ENCODE data around the gene PATJ. TPM values are rescaled to one million over a fixed set of nuclear protein-coding genes. Genes with fewer than 3 reads are reported as not detected.
"Not testable (repeated sequence)": the region's sequence is repeated elsewhere in the genome, so short reads cannot be mapped to it uniquely, and the experiment has no call there.

Gene PATJ
- total RNA-seq, 1 experiment from 2014 or later, result 47.3 TPM

- Mint-ChIP-seq H3K4me3 (no peak overlapping the region), H3K27me3 (ENCODE audit: low read depth) (no peaks in the 10 kb centered on the region), H3K9me3 (peaks cover 6 to 8% of the 10 kb centered on the region in 2 experiments), H3K36me3 (ENCODE audit: insufficient read depth in 1 of 3, low read depth in 3 of 3) (peaks cover 20 to 49% (median 31%) of the 10 kb centered on the region in 3 experiments), H3K4me1 (peaks cover 7 to 8% of the 10 kb centered on the region in 2 experiments), H3K27ac (no peak overlapping the region)
- Histone ChIP-seq H4K5ac (ENCODE audit: insufficient read length, low read depth, low read length) (no peak overlapping the region), H3K18ac (ENCODE audit: insufficient read length, low read depth, low read length) (no peak overlapping the region), H3K9ac (ENCODE audit: extremely low read depth, insufficient read length, low read length) (no peak overlapping the region), H2AFZ (ENCODE audit: low read length) (no peak overlapping the region), H2BK12ac (ENCODE audit: insufficient read length, low read depth, low read length) (no peak overlapping the region), H3K4me1 (ENCODE audit: insufficient read depth, low read length) (no peaks in the 10 kb centered on the region), H3K79me1 (ENCODE audit: insufficient read depth, low read depth, low read length, poor library complexity, severe bottlenecking) (no peaks in the 10 kb centered on the region), H3K56ac (ENCODE audit: insufficient read length, low read depth, low read length) (no peak overlapping the region), H3K23me2 (ENCODE audit: insufficient read length, low read depth, low read length, poor library complexity, severe bottlenecking) (no peaks in the 10 kb centered on the region), H3K27me3 (ENCODE audit: insufficient read depth, low read length) (no peaks in the 10 kb centered on the region), H4K20me1 (ENCODE audit: control insufficient read depth, insufficient read depth, insufficient read length) (no peaks in the 10 kb centered on the region), H3K4me2 (ENCODE audit: insufficient read depth, insufficient read length, low read length) (no peak overlapping the region), H3K14ac (ENCODE audit: insufficient read depth, low read length) (no peak overlapping the region), H3K79me2 (ENCODE audit: insufficient read depth, low read length) (no peaks in the 10 kb centered on the region), H3T11ph (ENCODE audit: low read length) (no peak overlapping the region), H4K91ac (ENCODE audit: insufficient read length, low read depth, low read length) (no peak overlapping the region), H3K23ac (ENCODE audit: insufficient read length, low read depth, low read length) (no peak overlapping the region), H2BK5ac (ENCODE audit: insufficient read length, low read length) (no peak overlapping the region), H2BK20ac (ENCODE audit: low read depth, low read length, poor library complexity, severe bottlenecking) (no peak overlapping the region), H3K9me3 (ENCODE audit: control insufficient read depth, low read depth, low read length) (no peaks in the 10 kb centered on the region), H3K27ac (ENCODE audit: insufficient read length, low read depth, low read length) (no peak overlapping the region), H2BK120ac (ENCODE audit: low read depth, low read length, poor library complexity, severe bottlenecking) (no peak overlapping the region), H2AK5ac (ENCODE audit: insufficient read length, low read length) (no peak overlapping the region), H2BK15ac (ENCODE audit: low read depth, low read length) (no peak overlapping the region), H3K4ac (ENCODE audit: low read depth, low read length) (no peak overlapping the region), H4K8ac (replicated peaks; ENCODE audit: insufficient read length, low read depth, low read length) (no peak overlapping the region)
- TF ChIP-seq CTCF (conservative IDR thresholded peaks at IDR 0.05), result no peak
- WGBS (ENCODE audit: extremely low coverage, insufficient read length, low lambda C conversion rate), result no CpG with 5 or more reads among the region's 2 CpGs
- no peak for DNase-seq
These were observed 150.7 kb downstream of the PATJ start for GRCh38 chr1:61892977-61893376.

GRCh38 chr1:61894296-61894695 lies 152.0 kb downstream of the PATJ start:
- not testable (repeated sequence) for H2BK12ac ChIP-seq (ENCODE audit: insufficient read length, low read depth, low read length); H3K18ac ChIP-seq (ENCODE audit: insufficient read length, low read depth, low read length); H3K27me3 Mint-ChIP-seq (ENCODE audit: low read depth); H3K4me1 ChIP-seq (ENCODE audit: insufficient read depth, low read length); H4K8ac ChIP-seq (replicated peaks; ENCODE audit: insufficient read length, low read depth, low read length); H2BK120ac ChIP-seq (ENCODE audit: low read depth, low read length, poor library complexity, severe bottlenecking); H3K4ac ChIP-seq (ENCODE audit: low read depth, low read length); H4K5ac ChIP-seq (ENCODE audit: insufficient read length, low read depth, low read length); H2BK20ac ChIP-seq (ENCODE audit: low read depth, low read length, poor library complexity, severe bottlenecking); H3K27me3 ChIP-seq (ENCODE audit: insufficient read depth, low read length); H3K9ac ChIP-seq (ENCODE audit: extremely low read depth, insufficient read length, low read length); H3K27ac Mint-ChIP-seq; H2AFZ ChIP-seq (ENCODE audit: low read length); H3K4me2 ChIP-seq (ENCODE audit: insufficient read depth, insufficient read length, low read length); H4K20me1 ChIP-seq (ENCODE audit: control insufficient read depth, insufficient read depth, insufficient read length); DNase-seq; H3K27ac ChIP-seq (ENCODE audit: insufficient read length, low read depth, low read length); H3T11ph ChIP-seq (ENCODE audit: low read length); H2BK15ac ChIP-seq (ENCODE audit: low read depth, low read length); H3K9me3 Mint-ChIP-seq; H3K23me2 ChIP-seq (ENCODE audit: insufficient read length, low read depth, low read length, poor library complexity, severe bottlenecking); H3K4me3 Mint-ChIP-seq; H2BK5ac ChIP-seq (ENCODE audit: insufficient read length, low read length); H4K91ac ChIP-seq (ENCODE audit: insufficient read length, low read depth, low read length); H3K79me2 ChIP-seq (ENCODE audit: insufficient read depth, low read length); H3K4me1 Mint-ChIP-seq; H3K14ac ChIP-seq (ENCODE audit: insufficient read depth, low read length); H2AK5ac ChIP-seq (ENCODE audit: insufficient read length, low read length); H3K23ac ChIP-seq (ENCODE audit: insufficient read length, low read depth, low read length); H3K9me3 ChIP-seq (ENCODE audit: control insufficient read depth, low read depth, low read length); H3K56ac ChIP-seq (ENCODE audit: insufficient read length, low read depth, low read length); H3K79me1 ChIP-seq (ENCODE audit: insufficient read depth, low read depth, low read length, poor library complexity, severe bottlenecking)
- no CpG with 5 or more reads among the region's 2 CpGs for WGBS (ENCODE audit: extremely low coverage, insufficient read length, low lambda C conversion rate)
- peaks cover 20 to 53% (median 31%) of the 10 kb centered on the region in 3 experiments for H3K36me3 Mint-ChIP-seq (ENCODE audit: insufficient read depth in 1 of 3, low read depth in 3 of 3)

Data from H9 (cell line).